ENCODE measurements around the gene PTPRO.

DNA sequence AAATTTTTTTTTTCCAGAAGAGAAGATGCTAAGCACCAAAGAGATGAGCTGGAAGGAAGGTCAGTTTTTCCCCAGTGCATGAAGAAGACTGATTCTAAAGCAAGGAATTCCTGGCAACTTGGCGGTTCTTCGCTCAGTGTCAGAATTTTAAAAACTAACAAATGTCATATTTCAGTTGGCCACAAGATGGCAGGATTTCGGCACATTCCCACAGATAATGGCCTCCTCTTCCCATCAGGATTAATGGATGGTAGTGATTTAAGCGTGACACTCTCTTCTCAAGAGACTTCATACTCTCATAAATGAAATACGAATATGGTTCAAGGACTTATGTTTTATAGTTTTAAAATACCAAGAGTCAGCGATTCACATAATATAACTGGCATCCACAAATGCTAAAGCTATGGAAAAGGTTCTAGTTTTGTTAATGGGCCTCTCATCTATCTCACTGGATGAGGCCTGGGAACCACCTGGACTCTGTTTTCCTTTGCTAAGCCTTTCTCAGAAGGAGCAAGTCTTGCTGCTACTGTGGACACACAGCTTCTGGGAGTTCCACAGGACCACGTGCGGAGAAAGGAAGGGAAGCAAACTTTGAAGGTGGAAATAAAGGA is 46.1 kb upstream of the PTPRO start:
- TF ChIP-seq, protein P1, sequence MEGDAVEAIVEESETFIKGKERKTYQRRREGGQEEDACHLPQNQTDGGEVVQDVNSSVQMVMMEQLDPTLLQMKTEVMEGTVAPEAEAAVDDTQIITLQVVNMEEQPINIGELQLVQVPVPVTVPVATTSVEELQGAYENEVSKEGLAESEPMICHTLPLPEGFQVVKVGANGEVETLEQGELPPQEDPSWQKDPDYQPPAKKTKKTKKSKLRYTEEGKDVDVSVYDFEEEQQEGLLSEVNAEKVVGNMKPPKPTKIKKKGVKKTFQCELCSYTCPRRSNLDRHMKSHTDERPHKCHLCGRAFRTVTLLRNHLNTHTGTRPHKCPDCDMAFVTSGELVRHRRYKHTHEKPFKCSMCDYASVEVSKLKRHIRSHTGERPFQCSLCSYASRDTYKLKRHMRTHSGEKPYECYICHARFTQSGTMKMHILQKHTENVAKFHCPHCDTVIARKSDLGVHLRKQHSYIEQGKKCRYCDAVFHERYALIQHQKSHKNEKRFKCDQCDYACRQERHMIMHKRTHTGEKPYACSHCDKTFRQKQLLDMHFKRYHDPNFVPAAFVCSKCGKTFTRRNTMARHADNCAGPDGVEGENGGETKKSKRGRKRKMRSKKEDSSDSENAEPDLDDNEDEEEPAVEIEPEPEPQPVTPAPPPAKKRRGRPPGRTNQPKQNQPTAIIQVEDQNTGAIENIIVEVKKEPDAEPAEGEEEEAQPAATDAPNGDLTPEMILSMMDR (IDR thresholded peaks at IDR 0.05) = peak; percentile 69 to 76 (median 73)
- no peak for TF ChIP-seq POLR2A (IDR thresholded peaks at IDR 0.05)
